ENCODE measurements around the gene TMEM158.

DNA sequence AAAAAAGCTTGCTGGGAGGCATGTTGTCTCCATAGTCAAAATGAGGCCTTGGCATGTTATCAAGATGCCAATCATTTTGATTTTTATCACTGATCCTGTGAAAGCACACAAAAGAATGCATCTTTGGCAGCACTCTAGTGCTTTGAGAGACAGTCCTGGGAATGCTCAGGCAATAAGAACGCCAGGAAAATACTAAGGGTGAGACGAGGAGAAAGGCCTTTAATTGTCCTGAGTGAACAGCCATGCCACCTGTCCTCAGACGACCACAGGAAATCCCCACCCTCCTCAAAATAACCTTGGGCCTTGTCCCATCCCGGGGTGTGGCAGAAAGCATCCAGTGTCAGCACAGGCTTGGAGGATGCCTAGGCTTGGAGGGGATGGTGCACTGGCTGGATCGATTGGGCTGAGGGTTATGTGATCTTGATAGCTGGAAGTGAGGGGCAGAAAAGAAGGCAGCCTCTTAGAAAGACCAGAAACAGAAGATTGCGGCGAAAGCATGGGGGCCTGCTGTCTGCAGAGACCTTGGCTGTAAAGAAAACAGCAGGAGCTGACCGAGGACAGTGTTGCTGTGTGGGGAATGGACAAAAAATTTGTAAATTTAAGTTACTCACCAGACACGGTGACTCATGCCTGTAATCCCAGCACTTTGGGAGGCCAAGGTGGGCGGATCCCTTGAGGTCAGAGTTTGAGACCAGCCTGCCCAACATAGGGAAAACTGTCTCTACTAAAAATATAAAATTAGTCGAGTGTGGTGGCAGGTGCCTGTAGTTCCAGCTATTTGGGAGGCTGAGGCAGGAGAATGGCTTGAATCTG lies 7.3 kb downstream of the TMEM158 start:
- TF ChIP-seq, protein P1, sequence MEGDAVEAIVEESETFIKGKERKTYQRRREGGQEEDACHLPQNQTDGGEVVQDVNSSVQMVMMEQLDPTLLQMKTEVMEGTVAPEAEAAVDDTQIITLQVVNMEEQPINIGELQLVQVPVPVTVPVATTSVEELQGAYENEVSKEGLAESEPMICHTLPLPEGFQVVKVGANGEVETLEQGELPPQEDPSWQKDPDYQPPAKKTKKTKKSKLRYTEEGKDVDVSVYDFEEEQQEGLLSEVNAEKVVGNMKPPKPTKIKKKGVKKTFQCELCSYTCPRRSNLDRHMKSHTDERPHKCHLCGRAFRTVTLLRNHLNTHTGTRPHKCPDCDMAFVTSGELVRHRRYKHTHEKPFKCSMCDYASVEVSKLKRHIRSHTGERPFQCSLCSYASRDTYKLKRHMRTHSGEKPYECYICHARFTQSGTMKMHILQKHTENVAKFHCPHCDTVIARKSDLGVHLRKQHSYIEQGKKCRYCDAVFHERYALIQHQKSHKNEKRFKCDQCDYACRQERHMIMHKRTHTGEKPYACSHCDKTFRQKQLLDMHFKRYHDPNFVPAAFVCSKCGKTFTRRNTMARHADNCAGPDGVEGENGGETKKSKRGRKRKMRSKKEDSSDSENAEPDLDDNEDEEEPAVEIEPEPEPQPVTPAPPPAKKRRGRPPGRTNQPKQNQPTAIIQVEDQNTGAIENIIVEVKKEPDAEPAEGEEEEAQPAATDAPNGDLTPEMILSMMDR (IDR thresholded peaks at IDR 0.05): no peak
- no peak for TF ChIP-seq POLR2AphosphoS5 (IDR thresholded peaks at IDR 0.05; ENCODE audit: insufficient read depth in 1 of 2, low read depth in 1 of 2)

Data from vagina (tissue), 2 donors.